ENCODE results near the gene ALDH7A1.

The ALDH7A1 gene

GRCh38 chr5:126514558-126515141 lies 80.4 kb downstream of the ALDH7A1 start:
- Histone ChIP-seq H3K9me3 (ENCODE audit: control insufficient read depth, low read length) (no peaks in the 10 kb centered on the region), H3K4me1 (no peaks in the 10 kb centered on the region), H3K27me3 (ENCODE audit: control insufficient read depth, insufficient read depth, low read length) (no peaks in the 10 kb centered on the region), H3K79me2 (no peaks in the 10 kb centered on the region), H3K9ac (no peak overlapping the region), H3K36me3 (ENCODE audit: control insufficient read depth, insufficient read depth, low read length) (no peaks in the 10 kb centered on the region), H3K27ac (no peak overlapping the region), H3K4me3 (ENCODE audit: low read depth, low read length) (no peak overlapping the region), H3K4me2 (ENCODE audit: low read length) (no peak overlapping the region), H2AFZ (no peak overlapping the region)
- no peak for TF ChIP-seq CTCF (IDR thresholded peaks at IDR 0.05)

- Histone ChIP-seq H3K4me2 (ENCODE audit: low read length) (no peak overlapping the region), H3K4me3 (ENCODE audit: low read depth, low read length) (no peak overlapping the region), H2AFZ (no peak overlapping the region), H3K9me3 (ENCODE audit: control insufficient read depth, low read length) (no peaks in the 10 kb centered on the region), H3K9ac (no peak overlapping the region), H3K79me2 (no peaks in the 10 kb centered on the region), H3K4me1 (no peaks in the 10 kb centered on the region), H3K36me3 (ENCODE audit: control insufficient read depth, insufficient read depth, low read length) (no peaks in the 10 kb centered on the region), H3K27me3 (ENCODE audit: control insufficient read depth, insufficient read depth, low read length) (no peaks in the 10 kb centered on the region), H3K27ac (no peak overlapping the region)
- no peak for TF ChIP-seq CTCF (IDR thresholded peaks at IDR 0.05)
Measured at GRCh38 chr5:126514131-126514557, 80.9 kb downstream of the ALDH7A1 start.

GRCh38 chr5:126513703-126514102 lies 81.3 kb downstream of the ALDH7A1 start:
- TF ChIP-seq CTCF (IDR thresholded peaks at IDR 0.05) = no peak
- no peak overlapping the region for H3K4me3 ChIP-seq (ENCODE audit: low read depth, low read length)
- H3K9me3 ChIP-seq (ENCODE audit: control insufficient read depth, low read length) = no peaks in the 10 kb centered on the region
- no peaks in the 10 kb centered on the region for H3K79me2 ChIP-seq
- no peak overlapping the region for H3K4me2 ChIP-seq (ENCODE audit: low read length)
- H2AFZ ChIP-seq = no peak overlapping the region
- no peaks in the 10 kb centered on the region for H3K27me3 ChIP-seq (ENCODE audit: control insufficient read depth, insufficient read depth, low read length)
- no peaks in the 10 kb centered on the region for H3K36me3 ChIP-seq (ENCODE audit: control insufficient read depth, insufficient read depth, low read length)
- H3K4me1 ChIP-seq = no peaks in the 10 kb centered on the region
- H3K27ac ChIP-seq = no peak overlapping the region
- H3K9ac ChIP-seq = no peak overlapping the region

- Histone ChIP-seq H3K4me1 (no peaks in the 10 kb centered on the region), H3K79me2 (no peaks in the 10 kb centered on the region), H3K4me2 (ENCODE audit: low read length) (no peak overlapping the region), H3K27me3 (ENCODE audit: control insufficient read depth, insufficient read depth, low read length) (no peaks in the 10 kb centered on the region), H3K27ac (no peak overlapping the region), H3K9me3 (ENCODE audit: control insufficient read depth, low read length) (no peaks in the 10 kb centered on the region), H2AFZ (no peak overlapping the region), H3K36me3 (ENCODE audit: control insufficient read depth, insufficient read depth, low read length) (no peaks in the 10 kb centered on the region), H3K4me3 (ENCODE audit: low read depth, low read length) (no peak overlapping the region), H3K9ac (no peak overlapping the region)
- no peak for TF ChIP-seq CTCF (IDR thresholded peaks at IDR 0.05)
Measured at GRCh38 chr5:126513302-126513701, 81.7 kb downstream of the ALDH7A1 start.

- Histone ChIP-seq H2AFZ (no peak overlapping the region), H3K4me1 (no peaks in the 10 kb centered on the region), H3K36me3 (ENCODE audit: control insufficient read depth, insufficient read depth, low read length) (no peaks in the 10 kb centered on the region), H3K4me2 (ENCODE audit: low read length) (no peak overlapping the region), H3K79me2 (no peaks in the 10 kb centered on the region), H3K27ac (no peak overlapping the region), H3K27me3 (ENCODE audit: control insufficient read depth, insufficient read depth, low read length) (no peaks in the 10 kb centered on the region), H3K9me3 (ENCODE audit: control insufficient read depth, low read length) (no peaks in the 10 kb centered on the region), H3K4me3 (ENCODE audit: low read depth, low read length) (no peak overlapping the region), H3K9ac (no peak overlapping the region)
- no peak for TF ChIP-seq CTCF (IDR thresholded peaks at IDR 0.05)
Measured at GRCh38 chr5:126512451-126512850, 82.6 kb downstream of the ALDH7A1 start.

Measured in parathyroid adenoma (tissue), 2 donors.